ENCODE data around the gene NELFCD.
A peak's percentile ranks its signal among the peaks of the same experiment; 100 is the strongest.

Gene NELFCD, protein sequence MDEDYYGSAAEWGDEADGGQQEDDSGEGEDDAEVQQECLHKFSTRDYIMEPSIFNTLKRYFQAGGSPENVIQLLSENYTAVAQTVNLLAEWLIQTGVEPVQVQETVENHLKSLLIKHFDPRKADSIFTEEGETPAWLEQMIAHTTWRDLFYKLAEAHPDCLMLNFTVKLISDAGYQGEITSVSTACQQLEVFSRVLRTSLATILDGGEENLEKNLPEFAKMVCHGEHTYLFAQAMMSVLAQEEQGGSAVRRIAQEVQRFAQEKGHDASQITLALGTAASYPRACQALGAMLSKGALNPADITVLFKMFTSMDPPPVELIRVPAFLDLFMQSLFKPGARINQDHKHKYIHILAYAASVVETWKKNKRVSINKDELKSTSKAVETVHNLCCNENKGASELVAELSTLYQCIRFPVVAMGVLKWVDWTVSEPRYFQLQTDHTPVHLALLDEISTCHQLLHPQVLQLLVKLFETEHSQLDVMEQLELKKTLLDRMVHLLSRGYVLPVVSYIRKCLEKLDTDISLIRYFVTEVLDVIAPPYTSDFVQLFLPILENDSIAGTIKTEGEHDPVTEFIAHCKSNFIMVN

DNA sequence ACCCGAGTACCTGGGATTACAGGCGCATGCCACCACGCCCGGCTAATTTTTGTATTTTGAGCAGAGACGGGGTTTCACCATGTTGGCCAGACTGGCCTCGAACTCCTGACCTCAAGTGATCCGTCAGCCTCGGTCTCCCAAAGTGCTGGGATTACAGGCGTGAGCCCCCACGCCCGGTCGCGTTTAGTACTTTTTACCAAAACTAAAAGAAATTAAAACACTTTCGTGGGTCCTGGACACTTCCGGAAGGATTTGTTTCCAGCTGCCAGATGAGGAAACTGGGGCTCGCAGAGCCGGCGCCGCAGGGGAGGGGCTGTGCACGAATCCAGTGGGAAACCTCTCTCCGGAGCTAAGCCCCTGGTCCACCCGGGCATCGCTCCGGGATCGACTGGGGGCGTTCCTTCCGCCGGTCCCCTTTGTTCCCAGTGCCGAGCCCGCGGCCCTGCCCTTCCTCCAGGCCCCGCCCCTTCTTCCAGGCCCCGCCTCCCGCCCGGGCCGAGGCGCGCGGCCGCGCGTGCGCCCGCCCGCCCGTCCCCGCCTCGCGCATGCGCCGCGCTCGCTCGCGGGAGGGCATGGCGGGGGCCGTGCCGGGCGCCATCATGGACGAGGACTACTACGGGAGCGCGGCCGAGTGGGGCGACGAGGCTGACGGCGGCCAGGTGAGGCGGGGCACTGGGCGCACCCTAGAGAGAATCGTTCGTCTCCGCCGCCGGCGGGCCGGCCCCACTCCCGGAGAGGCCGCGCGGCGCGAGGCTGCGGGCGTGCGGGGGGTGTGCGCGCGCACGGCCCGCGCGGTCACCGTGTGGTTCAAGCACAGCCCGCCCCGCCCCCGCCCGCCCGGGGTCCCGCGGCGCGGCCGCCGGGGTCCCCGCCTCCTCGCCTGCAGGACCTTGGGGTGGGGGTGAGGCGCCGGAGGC is at the start of gene NELFCD:
TSS of gene NELFCD (plus strand) at position 546 of the 917 bp plus-strand sequence. CDS start at position 600, 54 bp downstream.
- TF ChIP-seq, protein P1, sequence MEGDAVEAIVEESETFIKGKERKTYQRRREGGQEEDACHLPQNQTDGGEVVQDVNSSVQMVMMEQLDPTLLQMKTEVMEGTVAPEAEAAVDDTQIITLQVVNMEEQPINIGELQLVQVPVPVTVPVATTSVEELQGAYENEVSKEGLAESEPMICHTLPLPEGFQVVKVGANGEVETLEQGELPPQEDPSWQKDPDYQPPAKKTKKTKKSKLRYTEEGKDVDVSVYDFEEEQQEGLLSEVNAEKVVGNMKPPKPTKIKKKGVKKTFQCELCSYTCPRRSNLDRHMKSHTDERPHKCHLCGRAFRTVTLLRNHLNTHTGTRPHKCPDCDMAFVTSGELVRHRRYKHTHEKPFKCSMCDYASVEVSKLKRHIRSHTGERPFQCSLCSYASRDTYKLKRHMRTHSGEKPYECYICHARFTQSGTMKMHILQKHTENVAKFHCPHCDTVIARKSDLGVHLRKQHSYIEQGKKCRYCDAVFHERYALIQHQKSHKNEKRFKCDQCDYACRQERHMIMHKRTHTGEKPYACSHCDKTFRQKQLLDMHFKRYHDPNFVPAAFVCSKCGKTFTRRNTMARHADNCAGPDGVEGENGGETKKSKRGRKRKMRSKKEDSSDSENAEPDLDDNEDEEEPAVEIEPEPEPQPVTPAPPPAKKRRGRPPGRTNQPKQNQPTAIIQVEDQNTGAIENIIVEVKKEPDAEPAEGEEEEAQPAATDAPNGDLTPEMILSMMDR (IDR thresholded peaks at IDR 0.05; ENCODE audit: borderline replicate concordance, control extremely low read depth, extremely low read depth, insufficient read depth, missing control alignments), result no peak
- in situ Hi-C loops (cut with MboI; ENCODE audit: low sequenced_read_pairs, unreplicated experiment), result no loop called here
- DNase-seq (ENCODE audit: low spot score), result peak; percentile 99

DNA sequence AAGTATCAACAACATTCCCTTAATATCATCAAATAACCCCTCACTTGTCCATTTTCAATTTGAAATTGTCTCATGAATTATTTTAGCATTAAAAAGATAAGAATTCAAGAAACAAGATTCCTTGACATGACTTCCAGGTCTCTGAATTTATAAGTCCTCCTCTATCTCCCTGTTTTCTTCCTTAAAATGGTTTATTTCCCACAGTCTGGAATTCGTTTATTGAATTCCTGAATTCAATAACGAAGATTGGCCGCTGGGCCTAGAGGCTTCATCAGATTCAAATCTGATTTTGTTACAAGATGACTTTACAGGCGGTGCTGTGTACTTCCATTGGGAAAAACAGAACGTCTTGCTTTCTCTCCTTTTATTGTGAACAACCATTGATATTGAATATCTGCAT is 48.9 kb upstream of the NELFCD start:
- no peak for DNase-seq (ENCODE audit: low spot score)
- in situ Hi-C loops (cut with MboI; ENCODE audit: low sequenced_read_pairs, unreplicated experiment), result no loop called here
- TF ChIP-seq, protein P1 (IDR thresholded peaks at IDR 0.05; ENCODE audit: borderline replicate concordance, control extremely low read depth, extremely low read depth, insufficient read depth, missing control alignments), result no peak

DNA sequence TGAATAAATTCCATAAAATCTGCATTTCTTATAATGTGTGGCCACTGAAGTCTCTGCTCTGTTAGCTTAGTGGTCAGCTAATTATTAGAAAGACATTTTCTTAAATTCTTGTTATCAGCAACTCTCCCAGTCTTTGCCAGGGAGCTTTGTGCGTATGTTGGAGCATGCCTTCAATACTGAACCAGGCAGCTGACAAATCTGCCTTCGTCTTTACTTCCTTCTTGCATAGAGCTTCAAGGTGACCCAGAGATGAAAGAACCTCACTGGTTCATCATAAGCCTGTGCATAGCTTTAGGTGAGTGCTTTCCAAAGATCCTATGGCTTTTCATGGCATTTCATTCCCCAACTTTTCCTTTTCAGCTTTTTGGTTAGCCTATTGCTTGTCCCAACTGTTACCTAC is 43.0 kb upstream of the NELFCD start:
- DNase-seq (ENCODE audit: low spot score), result no peak
- in situ Hi-C loops (cut with MboI; ENCODE audit: low sequenced_read_pairs, unreplicated experiment), result no loop called here
- TF ChIP-seq, protein P1 (IDR thresholded peaks at IDR 0.05; ENCODE audit: borderline replicate concordance, control extremely low read depth, extremely low read depth, insufficient read depth, missing control alignments), result no peak

DNA sequence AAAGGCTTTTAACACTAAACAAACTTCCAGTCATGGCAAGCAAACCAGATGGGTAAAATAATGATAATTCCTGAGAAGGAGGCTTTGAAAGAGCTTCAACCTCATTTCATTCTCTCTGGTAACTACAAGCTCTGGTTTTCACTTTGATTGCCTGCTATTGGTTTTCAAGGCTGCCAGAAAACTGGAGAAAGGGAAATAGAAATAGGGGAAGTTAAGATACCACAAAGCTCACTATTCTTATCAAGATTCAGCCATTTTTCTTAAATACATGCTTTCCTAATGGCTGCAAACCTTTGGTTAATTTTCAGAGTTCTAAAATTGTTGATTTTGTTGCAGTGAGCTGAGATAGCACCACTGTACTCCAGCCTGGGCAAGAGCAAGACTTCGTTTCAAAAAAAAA is 42.5 kb upstream of the NELFCD start:
- no peak for DNase-seq (ENCODE audit: low spot score)
- in situ Hi-C loops (cut with MboI; ENCODE audit: low sequenced_read_pairs, unreplicated experiment), result no loop called here
- TF ChIP-seq, protein P1 (IDR thresholded peaks at IDR 0.05; ENCODE audit: borderline replicate concordance, control extremely low read depth, extremely low read depth, insufficient read depth, missing control alignments), result no peak

DNA sequence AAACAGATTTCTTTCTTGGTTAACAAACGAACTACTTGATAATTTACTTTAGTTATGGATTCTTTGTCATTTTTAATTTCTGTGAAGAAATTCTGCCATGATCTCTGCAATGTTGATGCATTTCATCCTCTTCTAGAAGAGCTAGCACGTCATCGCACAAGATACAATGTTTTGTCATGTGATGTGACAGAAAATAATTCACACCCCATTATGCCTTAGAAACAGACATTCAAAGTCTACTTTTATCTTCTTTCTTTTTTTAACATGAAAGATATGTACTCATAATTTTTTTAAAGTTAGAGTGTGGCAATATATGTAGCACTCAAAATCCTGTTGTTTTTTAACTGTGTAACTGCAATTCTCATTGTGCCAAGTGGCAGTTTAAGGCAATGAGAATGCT is 39.6 kb upstream of the NELFCD start:
- in situ Hi-C loops (cut with MboI; ENCODE audit: low sequenced_read_pairs, unreplicated experiment), result no loop called here
- TF ChIP-seq, protein P1 (IDR thresholded peaks at IDR 0.05; ENCODE audit: borderline replicate concordance, control extremely low read depth, extremely low read depth, insufficient read depth, missing control alignments), result no peak
- DNase-seq (ENCODE audit: low spot score), result no peak

DNA sequence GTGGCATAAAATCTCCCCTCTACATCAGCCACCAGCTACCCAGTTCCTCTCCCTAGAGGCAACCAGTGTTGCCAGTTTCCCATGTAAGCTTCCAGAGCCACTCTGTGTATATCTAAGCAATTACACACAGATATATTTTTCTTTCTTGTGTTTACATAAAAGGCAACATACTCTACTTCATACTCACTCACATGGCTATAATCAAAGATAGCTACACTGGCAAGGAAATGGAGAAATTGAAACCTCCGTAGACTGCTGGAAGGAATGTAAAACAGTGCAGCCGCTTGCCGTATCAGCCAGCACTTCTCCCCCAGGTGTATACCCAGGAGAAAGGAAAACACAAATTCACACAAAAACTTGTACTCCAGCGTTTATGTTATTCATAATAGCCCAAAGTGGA is 38.5 kb upstream of the NELFCD start:
- TF ChIP-seq, protein P1 (IDR thresholded peaks at IDR 0.05; ENCODE audit: borderline replicate concordance, control extremely low read depth, extremely low read depth, insufficient read depth, missing control alignments), result no peak
- in situ Hi-C loops (cut with MboI; ENCODE audit: low sequenced_read_pairs, unreplicated experiment), result no loop called here
- DNase-seq (ENCODE audit: low spot score), result no peak

Measured in GM13976 (cell line).